K562 (cell line): Measurements from ENCODE around the gene ROR2. TPM values are rescaled to one million over a fixed set of nuclear protein-coding genes. Genes with fewer than 3 reads are reported as not detected.

Source experiments
- ATAC-seq: fragments of 200-7000 bp; cut with Tn5 transposase; 3 replicates; pipeline ENCODE4 v1.9.1; 2020; ENCODE audit warnings: moderate library complexity
- BruUV-seq: library from RNA; stranded (reverse); fragments of 400-500 nt; replicated peaks from 2 replicates; lab custom pipeline; 2021; lab: Mats Ljungman, UMichigan
- CTCF ChIA-PET: fragments of 300-600 bp; formaldehyde crosslinking; extraction: SDS; loops from one replicate; lab custom pipeline; 2021; ENCODE audit warnings: low intra/inter-chr PET ratio; lab: Yijun Ruan, JAX
- POLR2A ChIA-PET: fragments of 300-600, 350-650 bp; sonication (Branson Sonifier 250); formaldehyde crosslinking; extraction: SDS; loops from one replicate; lab custom pipeline; 2021; ENCODE audit warnings: antibody characterized with exemption, inconsistent platforms; lab: Yijun Ruan, JAX
- DNase-seq, 4 experiments: peaks; one replicate each; pipeline versions ENCODE4 v3.0.0 to v3.0.0-alpha.2; 2011 to 2018; ENCODE audit warnings: low spot score in 3 of 4, mixed read lengths in 3 of 4; ENCODE audit errors: extremely low read depth in 1 of 4
- FAIRE-seq: peaks from 2 replicates; lab custom pipeline; 2011; peaks lifted over from hg19 to GRCh38; lab: Jason Lieb, UNC
- H2AFZ ChIP-seq: 2 replicates; pipeline ENCODE4 v1.6.0; 2011; ENCODE audit warnings: low read depth, low read length, control low read depth, inconsistent platforms
- H3K27ac ChIP-seq: fragments of 200-600 bp; 3 replicates; pipeline ENCODE4 v1.8.0; 2011; ENCODE audit warnings: low read depth, mild to moderate bottlenecking, control low read depth, inconsistent platforms, low read length, moderate library complexity, mixed read lengths; ENCODE audit errors: extremely low read depth
- H3K27me3 ChIP-seq, 2 experiments: fragments of 300-600 bp in 1 of 2; 2 replicates in 1 of 2; 3 replicates in 1 of 2; pipeline versions ENCODE4 v1.6.0 to v1.8.0; 2011; ENCODE audit warnings: inconsistent platforms in 2 of 2, low read length in 2 of 2, mild to moderate bottlenecking in 1 of 2, mixed read lengths in 1 of 2, moderate library complexity in 1 of 2; ENCODE audit not compliant: control insufficient read depth in 2 of 2, insufficient read depth in 2 of 2
- H3K36me3 ChIP-seq: fragments of 300-600 bp; 3 replicates; pipeline ENCODE4 v1.8.0; 2011; ENCODE audit warnings: mild to moderate bottlenecking, low read length, inconsistent platforms; ENCODE audit not compliant: control insufficient read depth, insufficient read depth
- H3K4me1 ChIP-seq, 2 experiments: fragments of 200-600 bp in 1 of 2; replicated peaks in 1 of 2; 2 replicates in 1 of 2; 3 replicates in 1 of 2; pipeline versions ENCODE4 v1.5.1 to v1.8.0; 2011; ENCODE audit warnings: inconsistent platforms in 2 of 2, low read length in 2 of 2, mild to moderate bottlenecking in 1 of 2, mixed read lengths in 1 of 2, moderate library complexity in 1 of 2; ENCODE audit not compliant: control insufficient read depth in 2 of 2, insufficient read depth in 2 of 2
- H3K4me2 ChIP-seq: 2 replicates; pipeline ENCODE4 v1.6.1; 2011; ENCODE audit warnings: low read length, control low read depth, inconsistent platforms, mixed read lengths; ENCODE audit not compliant: insufficient read depth
- H3K4me3 ChIP-seq: fragments of 200-600 bp; sonication (generic), shearing (Covaris generic); 2 replicates; pipeline ENCODE4 v1.5.1; 2016; ENCODE audit warnings: control low read depth, inconsistent platforms
- H3K79me2 ChIP-seq: fragments of 200-600 bp; 3 replicates; pipeline ENCODE4 v1.8.0; 2011; ENCODE audit warnings: low read length, inconsistent platforms; ENCODE audit not compliant: control insufficient read depth, insufficient read depth
- H3K9ac ChIP-seq, 2 experiments: 2 replicates each; pipeline versions ENCODE4 v1.6.0 to v1.6.1; 2011; ENCODE audit warnings: low read depth in 2 of 2, low read length in 2 of 2, control low read depth in 1 of 2, inconsistent platforms in 1 of 2, mild to moderate bottlenecking in 1 of 2, mixed read lengths in 1 of 2; ENCODE audit not compliant: insufficient read depth in 1 of 2
- H3K9me1 ChIP-seq: one replicate; pipeline ENCODE4 v1.6.0; 2011; ENCODE audit warnings: inconsistent platforms, mild to moderate bottlenecking, low read length, moderate library complexity; ENCODE audit not compliant: control insufficient read depth, insufficient read depth
- H3K9me3 ChIP-seq: replicated peaks from 2 replicates; pipeline ENCODE4 v1.5.1; 2011; ENCODE audit warnings: low read depth, low read length, inconsistent platforms; ENCODE audit not compliant: control insufficient read depth, insufficient read depth
- H4K20me1 ChIP-seq: replicated peaks from 2 replicates; pipeline ENCODE4 v1.6.1; 2011; ENCODE audit warnings: low read length, inconsistent platforms, mixed read lengths; ENCODE audit not compliant: control insufficient read depth, insufficient read depth
- ARID1B ChIP-seq: fragments of 450-650 bp; IDR thresholded peaks from 2 replicates; pipeline ENCODE4 v1.6.1; 2016; ENCODE audit warnings: antibody characterized with exemption, mild to moderate bottlenecking, inconsistent platforms
- BCOR ChIP-seq: fragments of 450-650 bp; IDR thresholded peaks from 2 replicates; pipeline ENCODE4 v1.6.1; 2016
- E4F1 ChIP-seq: fragments of 250-450 bp; sonication (Bioruptor Pico); IDR thresholded peaks from 2 replicates; pipeline ENCODE4 v1.5.0; 2021; ENCODE audit warnings: mild to moderate bottlenecking, borderline replicate concordance
- MAFG ChIP-seq: fragments of 450-650 bp; conservative IDR thresholded peaks from 2 replicates; pipeline ENCODE4 v1.6.1; 2016; ENCODE audit warnings: missing genetic modification characterization, missing compliant biosample characterization
- WGBS: fragments of 100-300 bp; shearing (Covaris generic); methylation state at CpG from one replicate; pipeline ENCODE4 v1.1.6; 2016; ENCODE audit warnings: low coverage, mixed read lengths; ENCODE audit not compliant: insufficient coverage; ENCODE audit errors: missing lambda C conversion rate; 5-methylcytosine and 5-hydroxymethylcytosine counted together
- in situ Hi-C: fragments of 300-500 bp; cut with MboI; formaldehyde crosslinking; loops from 4 replicates; pipeline ENCODE4 v1.15.0; 2018; ENCODE audit warnings: inconsistent platforms, mixed read lengths
- intact Hi-C: fragments of 100-400 bp; cut with micrococcal nuclease; formaldehyde crosslinking; loops from 2 replicates; pipeline ENCODE4 v1.14.2; 2022
- polyA plus RNA-seq, 8 experiments: library from polyadenylated mRNA; depleted of rRNA in 4 of 8; stranded (reverse) in 5 of 8; unstranded in 3 of 8; fragments of >200 nt; fragmentation: Nextera tagmentation in 2 of 8; fragmentation: Illumina TruSeq in 1 of 8; extraction: Ambion mirVana in 2 of 8; extraction: Trizol in 1 of 8; gene quantifications; 2 replicates each; pipeline versions ENCODE4 v1.2.1 to v1.2.3, GENCODE V29; 2011 to 2014; ENCODE audit warnings: inconsistent platforms in 1 of 8, missing spikeins in 1 of 8
- total RNA-seq, 7 experiments: library from RNA; depleted of rRNA in 6 of 7; stranded (reverse); fragments of >200 nt in 6 of 7; fragmentation: Illumina TruSeq in 2 of 7; extraction: Trizol in 2 of 7; gene quantifications; 2 replicates each; pipeline versions ENCODE4 v1.2.1 to v1.2.3, GENCODE V29; 2011 to 2021; ENCODE audit warnings: low replicate concordance in 1 of 7

The ROR2 gene
- total and polyA plus RNA-seq, 9 of the 15 experiments (the other 6 are each of a cell fraction or from before 2014, with no cell fraction given): 5.6 to 33.8 (median 15.3) TPM

GRCh38 chr9:91646702-91647101 lies 303.3 kb downstream of the ROR2 start:
- in situ Hi-C loops: no loop called here
- intact Hi-C loops: no loop called here

GRCh38 chr9:91644433-91644832 lies 305.6 kb downstream of the ROR2 start:
- CTCF ChIA-PET: no interaction called here

More at GRCh38 chr9:91646702-91647101, 303.3 kb downstream of the ROR2 start:
- ChIA-PET CTCF (no interaction called here), POLR2A (no interaction called here)
- no peaks in the 10 kb centered on the region for H3K36me3 ChIP-seq
- WGBS: 0% methylated on average over 1 of the region's 1 CpG
- no peak overlapping the region for H3K27ac ChIP-seq
- H3K4me1 ChIP-seq: no peaks in the 10 kb centered on the region
- no peak overlapping the region for H3K4me3 ChIP-seq
- peaks cover 5 to 24% of the 10 kb centered on the region in 2 experiments; a peak in 4 of 5 replicates for H3K27me3 ChIP-seq
- DNase-seq (no peak), ATAC-seq (no peak), FAIRE-seq (no peak)
- no peak overlapping the region for H2AFZ ChIP-seq
- H3K9me3 ChIP-seq: no peaks in the 10 kb centered on the region
- H3K9me1 ChIP-seq: no peaks in the 10 kb centered on the region
- TF ChIP-seq ARID1B (no peak), MAFG (tag) (peak; percentile 29; the same call in 1 of the 2 replicates)
- H3K4me2 ChIP-seq: no peak overlapping the region
- no peaks in the 10 kb centered on the region for H4K20me1 ChIP-seq
- BruUV-seq: no TSS peak
- no peaks in the 10 kb centered on the region for H3K79me2 ChIP-seq
- no peak overlapping the region for H3K9ac ChIP-seq

More at GRCh38 chr9:91644433-91644832, 305.6 kb downstream of the ROR2 start:
- FAIRE-seq (no peak), ATAC-seq (no peak), DNase-seq (no peak)
- intact Hi-C loops: no loop called here
- no peaks in the 10 kb centered on the region for H3K9me1 ChIP-seq
- H2AFZ ChIP-seq: no peak overlapping the region
- H3K9me3 ChIP-seq: no peaks in the 10 kb centered on the region
- no TSS peak for BruUV-seq
- POLR2A ChIA-PET: no interaction called here
- H3K4me3 ChIP-seq: no peak overlapping the region
- no peak overlapping the region for H3K4me2 ChIP-seq
- 3% methylated on average over 3 of the region's 3 CpGs for WGBS
- peaks cover 5 to 24% of the 10 kb centered on the region in 2 experiments; a peak in 3 of 5 replicates for H3K27me3 ChIP-seq
- H3K9ac ChIP-seq: no peak overlapping the region
- no peaks in the 10 kb centered on the region for H3K79me2 ChIP-seq
- in situ Hi-C loops: no loop called here
- TF ChIP-seq BCOR (no peak), E4F1 (CRISPR knock-in tag) (no peak)
- H3K27ac ChIP-seq: no peak overlapping the region
- no peaks in the 10 kb centered on the region for H3K36me3 ChIP-seq
- H3K4me1 ChIP-seq: no peaks in the 10 kb centered on the region
- no peaks in the 10 kb centered on the region for H4K20me1 ChIP-seq
